HG03196 (cell line): ENCODE data around the gene MORF4L2.
"Not testable (repeated sequence)": the region's sequence is repeated elsewhere in the genome, so short reads cannot be mapped to it uniquely, and the experiment has no call there.

Source experiments
- ATAC-seq: cut with Tn5 transposase; IDR thresholded peaks from one replicate; pipeline ENCODE4 v1.9.1; 2021; ENCODE audit not compliant: unreplicated experiment

Gene MORF4L2

DNA sequence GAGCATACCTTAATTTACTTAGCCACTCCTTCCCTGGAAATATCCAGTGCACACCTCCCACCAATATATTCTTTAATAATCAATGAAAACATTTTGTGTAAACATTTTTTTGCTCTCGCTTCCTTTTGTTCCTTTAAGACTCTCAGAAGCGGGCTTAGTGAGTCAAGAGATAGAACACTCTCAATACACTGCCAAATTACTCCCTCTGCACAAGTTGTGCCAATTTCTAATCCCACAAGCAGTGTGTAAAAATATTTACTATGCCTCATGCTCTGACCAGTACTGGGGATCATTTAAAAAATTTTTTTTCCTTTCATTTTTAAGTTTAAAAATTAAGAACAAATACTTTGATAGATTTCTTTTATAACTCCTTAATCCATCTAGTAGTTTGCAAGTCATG is 5.1 kb downstream of the MORF4L2 start:
- no peak for ATAC-seq

DNA sequence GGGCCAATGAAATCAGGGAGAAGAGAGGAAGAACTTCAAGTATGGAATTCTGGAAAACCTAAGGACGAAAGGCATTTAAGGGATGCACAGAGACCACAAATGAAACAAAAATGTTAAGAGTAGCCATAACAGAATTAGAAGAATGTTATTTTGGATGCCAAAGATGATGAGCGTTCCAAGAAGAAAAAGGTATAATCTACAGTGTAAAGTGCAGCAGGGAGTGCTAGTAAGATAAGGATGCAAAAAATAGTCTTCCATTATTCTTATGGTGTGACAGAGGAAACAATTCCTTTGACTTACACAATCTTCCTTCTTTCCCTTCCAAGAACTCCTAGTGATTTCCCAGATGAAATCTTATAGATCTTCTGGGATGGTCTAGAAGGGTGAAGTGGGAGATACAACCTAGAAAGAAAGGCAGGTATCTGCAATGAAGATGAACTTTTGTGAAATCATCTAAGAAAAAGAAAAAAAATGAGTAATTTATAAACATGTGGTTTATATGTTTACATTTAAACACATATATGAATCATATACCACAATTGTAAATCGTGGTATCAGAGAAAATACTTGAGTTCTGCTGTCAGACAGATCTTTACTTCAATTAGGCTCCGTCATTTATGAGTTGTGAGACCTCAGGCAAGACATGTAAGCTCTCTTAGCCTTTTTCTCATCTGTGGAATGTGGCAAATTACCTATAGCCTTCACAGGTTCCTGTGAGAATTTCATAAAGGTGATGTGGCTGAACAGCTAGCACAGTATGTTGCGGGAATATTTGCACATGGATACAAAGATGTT is 8.1 kb downstream of the MORF4L2 start:
- ATAC-seq, result no peak

- no peak for ATAC-seq
Measured at GRCh38 chrX:103674531-103675454, 11.7 kb downstream of the MORF4L2 start.

- ATAC-seq, result no peak
Measured at GRCh38 chrX:103669745-103670144, 16.8 kb downstream of the MORF4L2 start.

DNA sequence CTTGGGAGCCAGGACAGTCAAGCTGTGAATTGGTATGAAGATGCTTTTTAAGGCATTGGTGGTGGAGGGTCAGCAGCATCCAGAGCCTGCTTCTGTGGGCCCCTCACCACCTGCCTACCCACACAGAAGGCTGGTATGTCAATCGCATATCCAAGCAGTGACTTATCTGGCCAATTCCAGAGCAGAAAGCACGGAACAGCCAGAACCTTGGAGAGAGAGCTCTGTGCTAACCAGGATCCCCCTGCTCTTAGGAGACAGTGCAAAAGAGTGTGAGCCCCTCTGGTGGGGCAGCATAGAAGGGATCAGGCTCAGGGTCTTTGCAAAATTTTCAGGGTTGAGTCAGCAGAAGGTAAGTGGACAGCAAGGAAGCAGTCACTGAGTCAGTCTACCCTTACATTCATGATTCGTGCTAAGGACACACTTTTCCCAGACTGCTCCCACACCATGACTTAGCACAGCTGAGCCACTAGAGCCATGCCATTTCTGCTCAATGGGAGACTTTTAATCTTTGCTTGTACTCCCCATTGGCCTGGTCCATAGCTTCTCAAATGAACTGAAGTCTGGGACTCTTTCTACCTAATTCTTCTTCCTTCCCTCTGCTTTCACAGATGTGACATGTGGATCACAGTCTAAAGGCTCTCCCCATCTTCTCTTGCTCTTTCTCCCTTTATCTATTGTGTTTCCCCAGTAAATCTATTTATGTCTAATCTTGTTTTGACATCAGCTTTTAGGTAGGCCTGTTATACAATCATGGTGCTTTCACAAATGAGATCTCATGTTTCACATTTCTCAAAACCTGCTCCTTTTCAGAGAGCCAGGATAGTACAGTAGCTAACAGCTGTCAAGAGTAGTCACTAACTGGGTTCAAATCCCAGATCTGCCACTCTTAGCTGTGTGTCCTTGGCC is 20.0 kb downstream of the MORF4L2 start:
- ATAC-seq, result no peak

- ATAC-seq, result no peak
Measured at GRCh38 chrX:103663981-103664762, 22.3 kb downstream of the MORF4L2 start.

- not testable (repeated sequence) for ATAC-seq
Measured at GRCh38 chrX:103659460-103659859, 27.0 kb downstream of the MORF4L2 start.

- ATAC-seq, result no peak
Measured at GRCh38 chrX:103658681-103659433, 27.6 kb downstream of the MORF4L2 start.

DNA sequence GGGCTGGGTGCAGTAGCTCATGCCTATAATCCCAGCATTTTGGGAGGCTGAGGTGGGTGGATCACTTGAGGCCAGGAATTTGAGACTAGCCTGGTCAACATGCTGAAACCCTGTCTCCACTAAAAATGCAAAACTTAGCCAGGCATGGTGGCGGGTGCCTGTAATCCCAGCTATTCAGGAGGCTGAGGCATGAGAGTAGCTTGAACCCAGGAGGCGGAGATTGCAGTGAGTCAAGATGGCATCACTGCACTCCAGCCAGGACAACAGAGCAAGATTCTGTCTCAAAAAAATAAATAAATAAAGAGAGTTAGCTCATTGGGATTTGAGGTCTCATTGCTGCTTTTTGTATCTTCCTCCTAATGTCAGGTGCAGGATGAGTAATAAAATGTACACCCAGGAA is 29.4 kb downstream of the MORF4L2 start:
- ATAC-seq, result not testable (repeated sequence)

GRCh38 chrX:103656617-103657016 is 29.9 kb downstream of the MORF4L2 start:
- ATAC-seq, result no peak

DNA sequence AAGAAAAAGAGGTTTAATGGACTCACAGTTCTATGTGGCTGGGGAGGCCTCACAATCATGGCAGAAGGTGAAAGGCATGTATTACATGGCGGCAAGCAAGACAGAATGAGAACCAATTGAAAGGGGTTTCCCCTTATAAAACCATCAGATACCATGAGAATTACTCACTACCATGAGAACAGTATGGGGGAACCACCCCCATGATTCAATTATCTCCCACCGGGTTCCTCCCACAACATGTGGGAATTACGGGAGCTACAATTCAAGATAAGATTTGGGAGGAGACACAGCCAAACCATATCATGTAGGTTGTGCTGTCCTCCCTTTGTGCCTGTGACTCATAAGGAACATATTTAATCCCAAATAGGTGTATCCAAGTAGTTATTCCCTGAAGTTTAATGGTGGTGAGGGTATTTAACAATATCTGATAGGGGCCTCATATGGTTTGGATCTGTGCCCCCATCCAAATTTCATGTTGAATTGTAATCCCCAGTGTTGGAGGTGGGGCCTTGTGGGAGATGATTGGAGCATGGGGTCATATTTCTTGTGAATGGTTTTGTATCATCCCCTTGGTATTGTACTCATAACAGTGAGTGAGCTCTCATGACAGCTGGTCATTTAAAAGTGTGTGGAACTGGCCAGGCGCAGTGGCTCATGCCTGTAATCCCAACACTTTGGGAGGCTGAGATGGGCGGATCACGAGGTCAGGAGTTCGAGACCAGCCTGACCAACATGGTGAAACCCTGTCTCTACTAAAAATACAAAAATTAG is 31.1 kb downstream of the MORF4L2 start:
- ATAC-seq, result not testable (repeated sequence)

DNA sequence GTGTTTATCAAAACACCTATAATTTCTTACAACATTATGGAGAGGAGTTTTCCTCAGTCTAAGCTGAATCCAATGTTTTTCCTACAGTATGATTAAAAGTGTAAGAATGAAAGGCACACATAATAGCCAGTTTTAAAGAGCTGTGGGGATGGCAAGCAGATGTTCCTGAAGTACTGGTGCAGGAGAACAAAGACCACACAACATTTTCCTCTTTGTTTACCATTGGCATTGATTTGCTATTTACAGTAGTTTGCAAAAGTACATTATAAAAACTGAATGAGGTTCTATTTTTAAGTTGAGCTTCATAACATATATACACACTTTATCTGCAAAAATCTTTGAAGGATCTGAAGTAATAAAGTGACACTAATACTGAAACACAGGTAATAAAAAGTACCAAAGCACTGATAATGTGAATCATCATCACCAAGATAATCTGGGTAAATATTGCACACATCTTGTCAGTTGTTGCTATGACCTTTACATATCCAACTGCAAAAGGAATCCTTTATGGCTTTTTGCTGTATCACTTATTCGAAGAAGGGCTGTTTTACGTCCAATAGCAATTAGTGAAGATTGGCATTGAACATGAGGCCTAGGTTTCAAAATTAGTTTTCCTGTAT is 35.2 kb downstream of the MORF4L2 start:
- no peak for ATAC-seq

DNA sequence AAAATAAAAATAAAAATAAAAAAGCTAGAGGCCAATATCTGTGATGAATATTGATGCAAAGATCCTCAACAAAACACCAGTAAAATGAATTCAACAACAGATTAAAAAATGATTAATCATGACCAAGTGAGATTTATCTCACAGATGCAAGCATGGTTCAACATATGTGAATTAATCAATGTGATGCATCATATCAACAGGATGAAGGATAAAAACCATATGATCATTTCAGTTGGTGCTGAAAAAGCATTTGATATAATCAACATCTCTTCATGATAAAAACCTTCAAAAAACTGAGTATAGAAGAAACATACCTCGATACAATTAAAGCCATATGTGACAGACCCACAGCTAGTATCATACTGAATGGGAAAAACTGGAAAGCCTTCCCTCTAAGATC is 38.9 kb downstream of the MORF4L2 start:
- no peak for ATAC-seq

DNA sequence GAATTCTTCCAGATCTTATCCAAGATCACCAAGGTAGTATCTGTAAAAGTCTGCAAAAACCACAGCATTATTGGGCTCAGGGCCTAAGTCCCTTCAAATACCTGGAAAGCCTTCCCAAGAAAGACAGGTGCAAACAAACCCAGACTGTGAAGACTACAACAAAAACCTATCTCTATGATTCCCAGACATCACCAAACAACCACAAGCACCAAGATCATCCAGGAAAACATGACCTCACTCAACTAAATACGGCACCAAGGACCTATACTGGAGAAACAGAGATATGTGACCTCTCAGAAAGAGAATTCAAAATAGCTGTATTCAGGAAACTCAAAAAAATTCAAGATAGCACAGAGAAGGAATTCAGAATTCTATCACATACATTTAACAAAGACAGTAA is 42.4 kb downstream of the MORF4L2 start:
- ATAC-seq, result no peak

- no peak for ATAC-seq
Measured at GRCh38 chrX:103640401-103641155, 45.9 kb downstream of the MORF4L2 start.

DNA sequence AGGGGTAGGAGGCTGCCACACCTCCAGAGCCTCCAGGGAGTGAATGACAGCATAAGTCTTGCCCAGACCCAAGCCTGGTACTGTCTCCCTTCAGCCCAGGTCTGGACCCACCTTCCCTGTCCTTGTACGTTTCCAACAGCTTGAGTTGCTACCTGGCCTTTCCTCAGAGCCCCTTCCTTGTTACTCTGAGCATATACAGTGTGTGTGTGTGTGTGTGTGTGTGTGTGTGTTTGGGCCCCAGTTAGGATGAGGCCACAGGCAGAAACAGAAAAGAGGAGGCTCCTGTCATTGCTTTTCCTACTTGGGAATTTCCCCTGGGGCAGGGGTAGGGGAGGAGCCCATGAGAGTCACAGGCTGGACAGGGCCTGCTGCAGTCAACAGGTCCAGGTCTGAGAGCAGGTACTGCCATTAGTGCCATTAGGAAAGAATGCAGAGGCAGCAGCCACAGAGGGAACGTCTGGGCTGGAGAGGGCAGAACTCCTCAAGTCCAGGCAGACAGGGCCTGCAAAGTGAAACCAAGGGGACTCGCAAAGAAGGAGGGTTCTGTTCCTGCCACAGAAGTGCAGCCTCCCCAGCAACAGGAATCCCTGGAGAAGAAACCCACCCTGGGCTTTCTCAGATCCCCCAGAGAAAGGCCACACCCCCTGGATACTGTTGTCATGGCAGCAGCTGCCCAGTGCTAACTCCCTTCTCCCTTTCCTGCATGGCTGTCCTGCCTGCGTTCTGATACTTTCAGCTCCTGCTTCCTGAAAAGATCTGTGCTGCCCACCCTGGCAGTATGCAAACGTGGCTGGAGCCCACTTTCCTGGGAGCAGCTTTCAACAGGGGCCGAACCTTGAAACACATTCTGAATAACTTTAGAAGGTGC is 47.8 kb downstream of the MORF4L2 start:
- not testable (repeated sequence) for ATAC-seq
